Endothelial cell of umbilical vein (primary cell): ENCODE measurements around the gene PRG2.

ENCODE experiments used
- JUN ChIP-seq: IDR thresholded peaks from 2 replicates; pipeline ENCODE4 v1.6.1; 2011; ENCODE audit warnings: borderline replicate concordance, low read depth; ENCODE audit not compliant: insufficient read length, insufficient read depth
- POLR2A ChIP-seq: IDR thresholded peaks from 2 replicates; pipeline ENCODE4 v1.6.1; 2012; ENCODE audit warnings: low read depth, mild to moderate bottlenecking, control low read depth, low read length
- TF ChIP-seq, protein P1 (sequence below), 2 donors: IDR thresholded peaks; 1 replicate in 1 of 2; 2 replicates in 1 of 2; pipeline ENCODE4 v1.5.1; 2011; ENCODE audit warnings: low read length in 2 of 2, mild to moderate bottlenecking in 2 of 2, moderate library complexity in 2 of 2, control low read depth in 1 of 2, inconsistent platforms in 1 of 2, low read depth in 1 of 2; ENCODE audit not compliant: insufficient read depth in 1 of 2; ENCODE audit errors: extremely low read depth in 1 of 2

DNA sequence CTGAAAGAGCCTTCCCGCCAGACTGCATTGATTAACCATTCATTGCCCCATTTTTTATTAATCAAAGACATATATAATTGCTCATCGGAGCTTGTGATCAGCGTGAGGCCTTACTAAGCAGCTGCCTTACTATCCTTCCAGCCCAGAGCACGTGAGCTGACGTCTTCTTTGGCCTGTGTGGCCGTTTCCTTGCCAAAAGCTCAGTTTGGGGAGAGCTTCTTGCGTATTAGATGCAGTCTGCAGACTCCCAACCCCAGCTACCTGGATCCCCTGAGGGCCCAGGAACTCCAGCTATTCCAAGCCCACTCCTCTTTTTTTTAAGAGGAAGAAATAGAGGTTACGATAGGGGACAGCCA lies 37.3 kb upstream of the PRG2 start:
- TF ChIP-seq, protein P1, sequence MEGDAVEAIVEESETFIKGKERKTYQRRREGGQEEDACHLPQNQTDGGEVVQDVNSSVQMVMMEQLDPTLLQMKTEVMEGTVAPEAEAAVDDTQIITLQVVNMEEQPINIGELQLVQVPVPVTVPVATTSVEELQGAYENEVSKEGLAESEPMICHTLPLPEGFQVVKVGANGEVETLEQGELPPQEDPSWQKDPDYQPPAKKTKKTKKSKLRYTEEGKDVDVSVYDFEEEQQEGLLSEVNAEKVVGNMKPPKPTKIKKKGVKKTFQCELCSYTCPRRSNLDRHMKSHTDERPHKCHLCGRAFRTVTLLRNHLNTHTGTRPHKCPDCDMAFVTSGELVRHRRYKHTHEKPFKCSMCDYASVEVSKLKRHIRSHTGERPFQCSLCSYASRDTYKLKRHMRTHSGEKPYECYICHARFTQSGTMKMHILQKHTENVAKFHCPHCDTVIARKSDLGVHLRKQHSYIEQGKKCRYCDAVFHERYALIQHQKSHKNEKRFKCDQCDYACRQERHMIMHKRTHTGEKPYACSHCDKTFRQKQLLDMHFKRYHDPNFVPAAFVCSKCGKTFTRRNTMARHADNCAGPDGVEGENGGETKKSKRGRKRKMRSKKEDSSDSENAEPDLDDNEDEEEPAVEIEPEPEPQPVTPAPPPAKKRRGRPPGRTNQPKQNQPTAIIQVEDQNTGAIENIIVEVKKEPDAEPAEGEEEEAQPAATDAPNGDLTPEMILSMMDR (IDR thresholded peaks at IDR 0.05; ENCODE audit: extremely low read depth in 1 of 2, insufficient read depth in 1 of 2, low read depth in 1 of 2, low read length in 2 of 2), result no peak
- TF ChIP-seq POLR2A (no peak), JUN (no peak)
